ENCODE results near the gene SPO11. TPM values are rescaled to one million over a fixed set of nuclear protein-coding genes. Genes with fewer than 3 reads are reported as not detected.

SPO11 gene
- total RNA-seq, 4 donors from 2014 or later, result not detected

GRCh38 chr20:57292611-57293010 lies 37.0 kb upstream of the SPO11 start:
- H3K36me3 ChIP-seq, result no peaks in the 10 kb centered on the region
- peaks cover 9% of the 10 kb centered on the region for H3K27me3 ChIP-seq
- H3K4me1 ChIP-seq, result peaks cover 8 to 17% (median 12%) of the 10 kb centered on the region in 4 donors
- H3K27ac ChIP-seq, result no peak overlapping the region
- in situ Hi-C loops (cut with MboI; ENCODE audit: low pct_ligation_motif_present in 1 of 4, low pct_unique_long_range_greater_than_20kb in 1 of 4, low sequenced_read_pairs in 3 of 4) (no loop called here), intact Hi-C loops (cut with DNase I; ENCODE audit: low total_unique reads) (no loop called here)
- H3K4me3 ChIP-seq, result no peak overlapping the region
- TF ChIP-seq CTCF (IDR thresholded peaks at IDR 0.05) (no peak), POLR2AphosphoS5 (IDR thresholded peaks at IDR 0.05) (no peak), POLR2A (IDR thresholded peaks at IDR 0.05) (no peak), EP300 (IDR thresholded peaks at IDR 0.05; ENCODE audit: low read depth) (no peak)
- no peak for DNase-seq
- no peaks in the 10 kb centered on the region for H3K9me3 ChIP-seq
- 80% methylated on average over 2 of the region's 2 CpGs; no CpG with 5 or more reads in 1 of the 2 donors for WGBS, 2 donors (ENCODE audit: low coverage in 1 of 2)

GRCh38 chr20:57293995-57294394 lies 35.6 kb upstream of the SPO11 start:
- Histone ChIP-seq H3K4me3 (no peak overlapping the region), H3K36me3 (no peaks in the 10 kb centered on the region), H3K9me3 (no peaks in the 10 kb centered on the region), H3K27ac (no peak overlapping the region), H3K4me1 (peaks cover 0 to 3% (median 1%) of the 10 kb centered on the region in 4 donors), H3K27me3 (peaks cover 7% of the 10 kb centered on the region)
- intact Hi-C loops (cut with DNase I; ENCODE audit: low total_unique reads) (no loop called here), in situ Hi-C loops (cut with MboI; ENCODE audit: low pct_ligation_motif_present in 1 of 4, low pct_unique_long_range_greater_than_20kb in 1 of 4, low sequenced_read_pairs in 3 of 4) (no loop called here)
- DNase-seq, result no peak
- 79 to 100% methylated on average over 1 to 7 of the region's 7 CpGs for WGBS, 2 donors (ENCODE audit: low coverage in 1 of 2)
- TF ChIP-seq POLR2A (IDR thresholded peaks at IDR 0.05) (no peak), EP300 (IDR thresholded peaks at IDR 0.05; ENCODE audit: low read depth) (no peak), POLR2AphosphoS5 (IDR thresholded peaks at IDR 0.05) (no peak), CTCF (IDR thresholded peaks at IDR 0.05) (no peak)

GRCh38 chr20:57294550-57294949 lies 35.1 kb upstream of the SPO11 start:
- H3K4me3 ChIP-seq, result no peak overlapping the region
- in situ Hi-C loops (cut with MboI; ENCODE audit: low pct_ligation_motif_present in 1 of 4, low pct_unique_long_range_greater_than_20kb in 1 of 4, low sequenced_read_pairs in 3 of 4), result no loop called here
- no peaks in the 10 kb centered on the region for H3K4me1 ChIP-seq
- TF ChIP-seq CTCF (IDR thresholded peaks at IDR 0.05) (no peak), POLR2AphosphoS5 (IDR thresholded peaks at IDR 0.05) (no peak), EP300 (IDR thresholded peaks at IDR 0.05; ENCODE audit: low read depth) (no peak), POLR2A (IDR thresholded peaks at IDR 0.05) (no peak)
- H3K36me3 ChIP-seq, result no peaks in the 10 kb centered on the region
- no peaks in the 10 kb centered on the region for H3K9me3 ChIP-seq
- no peak overlapping the region for H3K27ac ChIP-seq
- no peak for DNase-seq
- H3K27me3 ChIP-seq, result peaks cover 5% of the 10 kb centered on the region
- WGBS, 2 donors (ENCODE audit: low coverage in 1 of 2), result 41 to 60% methylated on average over 2 to 3 of the region's 3 CpGs
- intact Hi-C loops (cut with DNase I; ENCODE audit: low total_unique reads), result no loop called here

- no peaks in the 10 kb centered on the region for H3K27me3 ChIP-seq
- H3K4me1 ChIP-seq, result no peaks in the 10 kb centered on the region
- H3K4me3 ChIP-seq, result no peak overlapping the region
- in situ Hi-C loops (cut with MboI; ENCODE audit: low pct_ligation_motif_present in 1 of 4, low pct_unique_long_range_greater_than_20kb in 1 of 4, low sequenced_read_pairs in 3 of 4) (no loop called here), intact Hi-C loops (cut with DNase I; ENCODE audit: low total_unique reads) (no loop called here)
- 73 to 75% methylated on average over 4 of the region's 4 CpGs for WGBS, 2 donors (ENCODE audit: low coverage in 1 of 2)
- no peak for DNase-seq
- H3K36me3 ChIP-seq, result no peaks in the 10 kb centered on the region
- no peak overlapping the region for H3K27ac ChIP-seq
- H3K9me3 ChIP-seq, result no peaks in the 10 kb centered on the region
- TF ChIP-seq POLR2A (IDR thresholded peaks at IDR 0.05) (no peak), EP300 (IDR thresholded peaks at IDR 0.05; ENCODE audit: low read depth) (no peak), POLR2AphosphoS5 (IDR thresholded peaks at IDR 0.05) (no peak), CTCF (IDR thresholded peaks at IDR 0.05) (no peak)
These were observed 31.1 kb upstream of the SPO11 start for GRCh38 chr20:57298457-57298856.
